ENCODE measurements around the gene SMYD2. TPM values are rescaled to one million over a fixed set of nuclear protein-coding genes. Genes with fewer than 3 reads are reported as not detected.

SMYD2 gene, protein sequence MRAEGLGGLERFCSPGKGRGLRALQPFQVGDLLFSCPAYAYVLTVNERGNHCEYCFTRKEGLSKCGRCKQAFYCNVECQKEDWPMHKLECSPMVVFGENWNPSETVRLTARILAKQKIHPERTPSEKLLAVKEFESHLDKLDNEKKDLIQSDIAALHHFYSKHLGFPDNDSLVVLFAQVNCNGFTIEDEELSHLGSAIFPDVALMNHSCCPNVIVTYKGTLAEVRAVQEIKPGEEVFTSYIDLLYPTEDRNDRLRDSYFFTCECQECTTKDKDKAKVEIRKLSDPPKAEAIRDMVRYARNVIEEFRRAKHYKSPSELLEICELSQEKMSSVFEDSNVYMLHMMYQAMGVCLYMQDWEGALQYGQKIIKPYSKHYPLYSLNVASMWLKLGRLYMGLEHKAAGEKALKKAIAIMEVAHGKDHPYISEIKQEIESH
- total RNA-seq (2022; extraction: Qiagen RNA extraction): 32.3 to 34.4 TPM (median 32.9 TPM) in 5 replicates

DNA sequence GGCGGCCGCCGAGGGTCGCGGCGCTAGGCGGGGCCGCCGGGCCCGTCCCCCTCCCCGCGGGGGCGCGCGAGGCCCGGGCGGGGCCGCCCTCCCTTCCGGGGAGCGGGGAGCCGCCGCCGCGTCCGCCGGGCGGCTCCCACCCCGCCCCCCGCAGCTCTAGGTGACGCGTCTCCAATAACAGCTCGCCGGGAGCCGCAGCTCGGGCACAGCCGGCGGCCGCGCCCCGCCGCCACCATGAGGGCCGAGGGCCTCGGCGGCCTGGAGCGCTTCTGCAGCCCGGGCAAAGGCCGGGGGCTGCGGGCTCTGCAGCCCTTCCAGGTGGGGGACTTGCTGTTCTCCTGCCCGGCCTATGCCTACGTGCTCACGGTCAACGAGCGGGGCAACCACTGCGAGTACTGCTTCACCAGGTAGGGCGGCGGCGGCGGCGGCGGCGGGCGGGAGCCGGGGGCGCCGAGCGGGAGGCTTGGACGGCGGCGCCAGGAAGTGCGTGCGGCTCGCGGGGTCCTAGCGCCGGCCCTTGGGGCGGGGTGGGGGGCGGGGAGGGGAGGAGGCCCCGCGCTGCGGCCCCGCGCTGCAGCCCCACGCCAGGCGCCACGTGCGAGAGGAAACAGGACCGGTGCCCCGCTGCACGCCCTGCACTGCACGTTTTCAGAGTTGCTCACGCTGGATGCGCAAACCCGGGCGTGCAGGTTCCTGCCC, at the start of gene SMYD2:
TSS of gene SMYD2 (plus strand) at position 139 of the 699 bp plus-strand sequence. CDS start at position 235, 96 bp downstream.

